ENCODE data around the gene SLC34A3.

GRCh38 chr9:137250329-137251193 lies 19.9 kb downstream of the SLC34A3 start:
- TF ChIP-seq CTCF (IDR thresholded peaks at IDR 0.05) (no peak), POLR2A (IDR thresholded peaks at IDR 0.05; ENCODE audit: low read depth) (no peak), POLR2AphosphoS5 (IDR thresholded peaks at IDR 0.05) (no peak), EP300 (IDR thresholded peaks at IDR 0.05) (no peak)
